CD4-positive, alpha-beta T cell (primary cell): ENCODE measurements around the gene SERPINA4. TPM values are rescaled to one million over a fixed set of nuclear protein-coding genes. Genes with fewer than 3 reads are reported as not detected.

ENCODE experiments used
- ATAC-seq: fragments of 200-7000 bp; cut with Tn5 transposase; one replicate; pipeline ENCODE4 v1.10.0; 2022; ENCODE audit warnings: mild to moderate bottlenecking; ENCODE audit not compliant: poor library complexity
- CTCF ChIA-PET: fragments of 350-600 bp; sonication (Branson Sonifier 250); formaldehyde crosslinking; loops from one replicate; lab custom pipeline; 2021; ENCODE audit warnings: antibody characterized with exemption, inconsistent platforms; lab: Charles Lee
- POLR2A ChIA-PET: fragments of 350-600 bp; sonication (Branson Sonifier 250); formaldehyde crosslinking; loops from one replicate; lab custom pipeline; 2021; ENCODE audit warnings: antibody characterized with exemption, inconsistent platforms; lab: Charles Lee
- DNase-seq, 14 experiments: peaks; one replicate each; pipeline ENCODE4 v3.0.0-alpha.2; 2013 to 2020; ENCODE audit warnings: mixed read lengths in 2 of 14
- H3K27ac ChIP-seq, 2 donors: one replicate each; pipeline versions ENCODE4 v1.5.1 to v1.7.0; 2013; ENCODE audit warnings: low read length in 2 of 2, low read depth in 1 of 2, mild to moderate bottlenecking in 1 of 2
- H3K27me3 ChIP-seq, 2 experiments: 1 replicate in 1 of 2; 2 replicates in 1 of 2; pipeline versions ENCODE4 v1.6.1 to v1.7.0; 2013; ENCODE audit warnings: low read length in 2 of 2, control low read depth in 1 of 2, mild to moderate bottlenecking in 1 of 2, moderate library complexity in 1 of 2; ENCODE audit not compliant: insufficient read depth in 2 of 2, control insufficient read depth in 1 of 2
- H3K36me3 ChIP-seq: one replicate; pipeline ENCODE4 v1.6.1; 2013; ENCODE audit warnings: low read length, control low read depth; ENCODE audit not compliant: insufficient read depth
- H3K4me1 ChIP-seq: one replicate; pipeline ENCODE4 v1.6.1; 2013; ENCODE audit warnings: low read length, control low read depth; ENCODE audit not compliant: insufficient read depth
- H3K4me3 ChIP-seq: one replicate; pipeline ENCODE4 v1.5.1; 2013; ENCODE audit warnings: mild to moderate bottlenecking, low read length, moderate library complexity
- H3K9me3 ChIP-seq, 2 experiments: 1 replicate in 1 of 2; 2 replicates in 1 of 2; pipeline versions ENCODE4 v1.6.1 to v1.7.0; 2013; ENCODE audit warnings: low read length in 2 of 2, mild to moderate bottlenecking in 2 of 2, control low read depth in 1 of 2, moderate library complexity in 1 of 2; ENCODE audit not compliant: control insufficient read depth in 1 of 2, insufficient read depth in 1 of 2
- H3K27ac Mint-ChIP-seq: one replicate; pipeline ENCODE4 v1.8.0; 2020; ENCODE audit warnings: mixed read lengths
- H3K27me3 Mint-ChIP-seq: one replicate; pipeline ENCODE4 v1.8.0; 2021; ENCODE audit warnings: mixed read lengths
- H3K36me3 Mint-ChIP-seq: one replicate; pipeline ENCODE4 v1.8.0; 2021; ENCODE audit warnings: low read depth, mixed read lengths
- H3K4me1 Mint-ChIP-seq: one replicate; pipeline ENCODE4 v1.8.0; 2021; ENCODE audit warnings: low read depth, mixed read lengths
- H3K4me3 Mint-ChIP-seq: one replicate; pipeline ENCODE4 v1.8.0; 2020; ENCODE audit warnings: mild to moderate bottlenecking, mixed read lengths
- H3K9me3 Mint-ChIP-seq: one replicate; pipeline ENCODE4 v1.8.0; 2020; ENCODE audit warnings: mixed read lengths
- intact Hi-C, 2 experiments: fragments of 100-400 bp; cut with DNase I in 1 of 2; cut with micrococcal nuclease in 1 of 2; formaldehyde crosslinking; loops; one replicate each; pipeline versions ENCODE4 v1.15.1 to v1.9.0; 2023 to 2025; cut with DNase I, micrococcal nuclease
- total RNA-seq, 174 experiments: library from RNA in 2 of 174; stranded (reverse) in 2 of 174; gene quantifications; one replicate each; pipeline ENCODE4 v1.2.3 and lab custom pipeline; 2021 to 2026
- TF ChIP-seq, protein P1 (sequence below): fragments of 200-600 bp; IDR thresholded peaks from one replicate; pipeline ENCODE4 v1.8.0; 2022; ENCODE audit warnings: antibody characterized with exemption, mild to moderate bottlenecking

SERPINA4 gene
- total RNA-seq, 2 experiments from 2014 or later = not detected

DNA sequence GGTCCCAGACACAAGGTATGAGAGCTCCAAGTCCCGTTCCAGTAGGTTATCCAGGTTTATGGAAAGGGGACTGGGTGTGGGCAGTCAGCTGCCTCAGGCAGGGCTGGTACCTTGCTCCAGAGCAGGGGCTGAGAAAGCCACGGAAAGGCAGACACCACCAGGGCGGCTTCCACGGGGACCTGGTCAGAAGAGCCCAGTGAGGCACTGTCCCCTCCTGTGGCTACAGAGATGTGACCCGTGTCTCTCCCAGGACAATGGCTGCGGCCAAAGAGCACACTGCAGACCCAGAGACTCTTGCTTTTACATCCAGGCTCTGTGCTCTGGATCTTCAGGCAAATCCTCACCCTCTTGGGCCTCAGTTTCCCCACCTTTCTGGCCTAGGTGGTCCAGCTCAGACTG is 8.8 kb downstream of the SERPINA4 start:
- TF ChIP-seq, protein P1, sequence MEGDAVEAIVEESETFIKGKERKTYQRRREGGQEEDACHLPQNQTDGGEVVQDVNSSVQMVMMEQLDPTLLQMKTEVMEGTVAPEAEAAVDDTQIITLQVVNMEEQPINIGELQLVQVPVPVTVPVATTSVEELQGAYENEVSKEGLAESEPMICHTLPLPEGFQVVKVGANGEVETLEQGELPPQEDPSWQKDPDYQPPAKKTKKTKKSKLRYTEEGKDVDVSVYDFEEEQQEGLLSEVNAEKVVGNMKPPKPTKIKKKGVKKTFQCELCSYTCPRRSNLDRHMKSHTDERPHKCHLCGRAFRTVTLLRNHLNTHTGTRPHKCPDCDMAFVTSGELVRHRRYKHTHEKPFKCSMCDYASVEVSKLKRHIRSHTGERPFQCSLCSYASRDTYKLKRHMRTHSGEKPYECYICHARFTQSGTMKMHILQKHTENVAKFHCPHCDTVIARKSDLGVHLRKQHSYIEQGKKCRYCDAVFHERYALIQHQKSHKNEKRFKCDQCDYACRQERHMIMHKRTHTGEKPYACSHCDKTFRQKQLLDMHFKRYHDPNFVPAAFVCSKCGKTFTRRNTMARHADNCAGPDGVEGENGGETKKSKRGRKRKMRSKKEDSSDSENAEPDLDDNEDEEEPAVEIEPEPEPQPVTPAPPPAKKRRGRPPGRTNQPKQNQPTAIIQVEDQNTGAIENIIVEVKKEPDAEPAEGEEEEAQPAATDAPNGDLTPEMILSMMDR = no peak
- no peak for DNase-seq
- no peak overlapping the region for H3K27ac Mint-ChIP-seq
- no peaks in the 10 kb centered on the region for H3K36me3 ChIP-seq
- no peaks in the 10 kb centered on the region for H3K36me3 Mint-ChIP-seq
- H3K4me1 ChIP-seq = no peaks in the 10 kb centered on the region
- H3K27ac ChIP-seq = no peak overlapping the region
- CTCF ChIA-PET = no interaction called here
- peaks cover 0 to 2% of the 10 kb centered on the region in 2 experiments for H3K27me3 ChIP-seq
- peaks cover 0 to 11% of the 10 kb centered on the region in 2 experiments for H3K9me3 ChIP-seq
- H3K4me1 Mint-ChIP-seq = no peaks in the 10 kb centered on the region
- intact Hi-C loops = no loop called here
- no peak overlapping the region for H3K4me3 Mint-ChIP-seq
- no peak overlapping the region for H3K4me3 ChIP-seq
- POLR2A ChIA-PET = no interaction called here
- peaks cover 16% of the 10 kb centered on the region for H3K27me3 Mint-ChIP-seq
- ATAC-seq = no peak
- H3K9me3 Mint-ChIP-seq = no peaks in the 10 kb centered on the region

DNA sequence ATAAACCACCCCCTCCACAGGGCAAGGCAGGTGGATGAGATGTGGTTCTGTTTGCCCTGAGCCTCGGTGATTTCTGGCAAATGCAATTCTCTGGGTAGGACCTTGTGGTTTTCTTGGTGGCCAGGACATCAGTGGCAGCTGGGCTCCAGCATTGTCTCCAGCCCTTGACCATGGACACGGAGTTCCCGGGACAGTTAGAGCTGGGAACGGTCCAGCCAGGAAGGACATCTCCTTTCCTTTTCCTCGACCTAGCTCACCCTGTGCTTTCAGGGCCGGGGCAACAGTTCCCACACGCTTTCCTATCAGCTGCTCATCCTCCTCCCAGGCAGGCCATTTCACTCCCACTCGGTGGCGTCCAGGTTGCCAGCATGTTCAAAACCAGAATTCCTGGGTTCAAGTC is 9.2 kb downstream of the SERPINA4 start:
- ChIA-PET CTCF (no interaction called here), POLR2A (no interaction called here)
- Mint-ChIP-seq H3K9me3 (no peaks in the 10 kb centered on the region), H3K27ac (no peak overlapping the region), H3K4me3 (no peak overlapping the region), H3K27me3 (peaks cover 16% of the 10 kb centered on the region), H3K36me3 (no peaks in the 10 kb centered on the region), H3K4me1 (no peaks in the 10 kb centered on the region)
- TF ChIP-seq, protein P1 = no peak
- Histone ChIP-seq H3K4me3 (no peak overlapping the region), H3K9me3 (peaks cover 0 to 11% of the 10 kb centered on the region in 2 experiments), H3K27me3 (peaks cover 0 to 2% of the 10 kb centered on the region in 2 experiments), H3K36me3 (no peaks in the 10 kb centered on the region), H3K27ac (no peak overlapping the region), H3K4me1 (no peaks in the 10 kb centered on the region)
- no peak for DNase-seq
- ATAC-seq = no peak
- intact Hi-C loops = no loop called here

DNA sequence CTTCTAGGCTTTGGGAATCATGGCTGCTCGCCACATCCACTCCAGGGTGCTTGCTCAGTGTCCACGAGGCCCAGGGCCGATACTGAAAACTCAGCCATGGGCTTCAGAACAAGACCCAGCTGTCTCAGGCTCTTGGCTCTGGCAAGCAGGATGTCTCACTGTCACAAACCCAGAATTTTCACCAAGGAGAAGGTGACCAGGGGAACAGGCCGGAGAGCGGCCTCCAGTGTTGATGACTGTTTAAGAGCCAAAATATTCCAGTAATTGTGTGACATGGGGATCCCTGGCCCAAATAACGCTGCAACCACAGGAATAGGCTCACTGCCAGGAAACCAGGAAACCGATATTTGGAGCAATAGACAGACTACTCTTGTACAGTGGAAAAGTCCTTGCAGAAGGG is 10.2 kb downstream of the SERPINA4 start:
- no peaks in the 10 kb centered on the region for H3K9me3 Mint-ChIP-seq
- H3K4me3 Mint-ChIP-seq = no peak overlapping the region
- TF ChIP-seq, protein P1 = no peak
- no peaks in the 10 kb centered on the region for H3K4me1 ChIP-seq
- H3K36me3 ChIP-seq = no peaks in the 10 kb centered on the region
- peaks cover 10% of the 10 kb centered on the region for H3K27me3 Mint-ChIP-seq
- H3K36me3 Mint-ChIP-seq = no peaks in the 10 kb centered on the region
- DNase-seq (no peak), ATAC-seq (no peak)
- intact Hi-C loops = no loop called here
- no peak overlapping the region for H3K27ac ChIP-seq
- H3K4me3 ChIP-seq = no peak overlapping the region
- no peak overlapping the region for H3K27ac Mint-ChIP-seq
- ChIA-PET POLR2A (no interaction called here), CTCF (no interaction called here)
- H3K9me3 ChIP-seq = peaks cover 0 to 11% of the 10 kb centered on the region in 2 experiments
- H3K4me1 Mint-ChIP-seq = no peaks in the 10 kb centered on the region
- H3K27me3 ChIP-seq = peaks cover 0 to 2% of the 10 kb centered on the region in 2 experiments
